Measurements from ENCODE around the gene U2AF1.
"Not testable (repeated sequence)": the region's sequence is repeated elsewhere in the genome, so short reads cannot be mapped to it uniquely, and the experiment has no call there.

The U2AF1 gene, protein sequence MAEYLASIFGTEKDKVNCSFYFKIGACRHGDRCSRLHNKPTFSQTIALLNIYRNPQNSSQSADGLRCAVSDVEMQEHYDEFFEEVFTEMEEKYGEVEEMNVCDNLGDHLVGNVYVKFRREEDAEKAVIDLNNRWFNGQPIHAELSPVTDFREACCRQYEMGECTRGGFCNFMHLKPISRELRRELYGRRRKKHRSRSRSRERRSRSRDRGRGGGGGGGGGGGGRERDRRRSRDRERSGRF

DNA sequence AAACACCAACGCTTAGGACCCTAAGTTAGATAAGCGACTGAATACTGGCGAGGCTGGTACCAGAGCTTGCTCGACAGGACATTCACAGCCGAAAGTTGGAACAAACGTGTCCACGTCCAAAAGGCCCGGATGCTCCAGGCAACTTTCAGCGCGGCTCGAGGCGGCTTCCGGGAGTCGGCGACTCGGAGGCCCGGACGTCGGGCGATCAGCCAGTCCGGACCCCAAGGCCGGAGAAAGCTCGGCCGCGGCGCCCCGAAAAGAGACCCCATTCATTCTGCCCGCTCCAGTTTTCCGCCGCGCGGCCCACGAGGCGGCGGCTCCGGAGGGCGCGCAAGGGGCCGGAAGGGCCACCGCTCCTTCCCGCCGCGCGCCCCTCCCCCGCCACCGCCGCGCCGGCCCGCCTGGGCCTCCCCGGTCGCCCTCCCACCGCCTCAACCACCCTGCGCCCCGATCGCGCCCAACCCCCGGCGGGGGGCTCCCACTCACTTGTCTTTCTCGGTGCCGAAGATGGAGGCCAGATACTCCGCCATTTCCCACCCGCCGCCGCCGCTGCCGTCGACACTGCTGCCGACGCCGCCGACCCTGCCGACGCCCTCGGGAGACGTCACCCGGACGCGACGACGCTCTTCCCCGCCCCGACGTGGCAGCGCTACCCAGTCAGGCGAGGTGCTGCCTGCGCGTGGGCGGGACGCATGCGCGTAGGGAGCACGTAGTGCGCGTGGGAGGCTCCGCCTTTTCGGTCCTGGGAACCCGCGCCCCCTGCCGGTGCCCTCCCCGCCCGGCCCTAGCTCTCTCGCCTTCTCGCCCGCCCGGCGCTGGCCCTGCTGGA lies at the start of gene U2AF1:
Gene U2AF1, minus strand, starts transcription at position 606 of the 829 bp plus-strand sequence. Its CDS starts 76 bp downstream, at position 530.
- H3K9me3 ChIP-seq (ENCODE audit: control insufficient read depth, low read length); H3K36me3 ChIP-seq (ENCODE audit: control insufficient read depth, insufficient read depth, low read length, severe bottlenecking); H3K4me1 ChIP-seq (ENCODE audit: control insufficient read depth, insufficient read depth, low read length); H3K27me3 ChIP-seq (replicated peaks; ENCODE audit: control insufficient read depth, insufficient read depth, low read length); DNase-seq (ENCODE audit: low read depth): not testable (repeated sequence)
- Histone ChIP-seq H3K4me3 (ENCODE audit: low read length) (peak within 1 kb of the TSS; percentile 66), H3K9ac (ENCODE audit: low read length) (peak within 1 kb of the TSS; percentile 69)

- not testable (repeated sequence) for H3K4me3 ChIP-seq (ENCODE audit: low read length); H3K27me3 ChIP-seq (replicated peaks; ENCODE audit: control insufficient read depth, insufficient read depth, low read length); H3K36me3 ChIP-seq (ENCODE audit: control insufficient read depth, insufficient read depth, low read length, severe bottlenecking); H3K9ac ChIP-seq (ENCODE audit: low read length); H3K4me1 ChIP-seq (ENCODE audit: control insufficient read depth, insufficient read depth, low read length); H3K9me3 ChIP-seq (ENCODE audit: control insufficient read depth, low read length); DNase-seq (ENCODE audit: low read depth)
Measured at GRCh38 chr21:43153601-43154000, 46.2 kb upstream of the U2AF1 start.

DNA sequence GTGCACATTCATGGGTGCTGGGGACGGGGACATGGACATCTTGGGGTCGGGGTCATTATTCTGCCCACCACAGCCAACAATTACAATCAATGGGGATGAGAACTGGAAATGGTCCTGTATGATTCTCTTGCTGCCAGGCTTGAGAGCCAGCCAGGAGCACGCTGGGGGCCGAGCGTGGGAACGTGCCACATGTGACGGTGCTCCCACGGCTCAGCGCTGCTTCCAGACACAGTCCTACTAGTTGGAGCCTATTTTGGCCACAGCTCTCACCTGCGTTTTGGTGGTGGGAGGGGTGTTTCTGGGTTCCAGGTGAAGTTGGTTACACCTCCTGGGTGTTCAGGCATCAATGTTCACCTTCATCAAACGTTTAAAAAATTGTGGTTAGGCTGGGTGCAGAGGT lies 42.0 kb upstream of the U2AF1 start:
- H3K27me3 ChIP-seq (replicated peaks; ENCODE audit: control insufficient read depth, insufficient read depth, low read length); H3K36me3 ChIP-seq (ENCODE audit: control insufficient read depth, insufficient read depth, low read length, severe bottlenecking); H3K9ac ChIP-seq (ENCODE audit: low read length); H3K9me3 ChIP-seq (ENCODE audit: control insufficient read depth, low read length); H3K4me3 ChIP-seq (ENCODE audit: low read length); DNase-seq (ENCODE audit: low read depth); H3K4me1 ChIP-seq (ENCODE audit: control insufficient read depth, insufficient read depth, low read length): not testable (repeated sequence)

DNA sequence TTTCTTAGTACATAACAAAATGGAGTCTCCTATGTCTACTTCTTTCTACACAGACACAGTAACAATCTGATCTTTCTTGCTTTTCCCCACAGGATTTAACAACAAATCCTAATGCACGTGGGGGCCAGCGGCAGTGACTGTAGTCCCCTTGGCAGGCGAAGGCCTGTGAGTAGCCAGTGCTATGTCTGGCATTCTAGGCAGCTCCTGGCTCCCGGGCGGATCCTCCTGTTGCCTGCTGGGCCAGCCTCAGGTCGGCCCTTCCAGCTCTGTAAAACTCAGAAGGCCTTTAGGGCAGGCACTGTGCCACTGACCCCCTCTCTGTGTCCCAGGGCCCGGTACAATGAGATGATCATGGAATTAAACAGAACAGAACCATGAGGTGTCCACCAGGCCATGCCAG lies 40.6 kb upstream of the U2AF1 start:
- not testable (repeated sequence) for H3K4me1 ChIP-seq (ENCODE audit: control insufficient read depth, insufficient read depth, low read length); H3K4me3 ChIP-seq (ENCODE audit: low read length)

GRCh38 chr21:43146637-43147036 lies 39.3 kb upstream of the U2AF1 start:
- not testable (repeated sequence) for H3K27me3 ChIP-seq (replicated peaks; ENCODE audit: control insufficient read depth, insufficient read depth, low read length); H3K4me3 ChIP-seq (ENCODE audit: low read length); H3K36me3 ChIP-seq (ENCODE audit: control insufficient read depth, insufficient read depth, low read length, severe bottlenecking); H3K9ac ChIP-seq (ENCODE audit: low read length); H3K9me3 ChIP-seq (ENCODE audit: control insufficient read depth, low read length); H3K4me1 ChIP-seq (ENCODE audit: control insufficient read depth, insufficient read depth, low read length); DNase-seq (ENCODE audit: low read depth)

More for the DNA sequence above, 40.6 kb upstream of the U2AF1 start:
- not testable (repeated sequence) for H3K27me3 ChIP-seq (replicated peaks; ENCODE audit: control insufficient read depth, insufficient read depth, low read length); H3K9ac ChIP-seq (ENCODE audit: low read length); DNase-seq (ENCODE audit: low read depth); H3K9me3 ChIP-seq (ENCODE audit: control insufficient read depth, low read length); H3K36me3 ChIP-seq (ENCODE audit: control insufficient read depth, insufficient read depth, low read length, severe bottlenecking)

DNA sequence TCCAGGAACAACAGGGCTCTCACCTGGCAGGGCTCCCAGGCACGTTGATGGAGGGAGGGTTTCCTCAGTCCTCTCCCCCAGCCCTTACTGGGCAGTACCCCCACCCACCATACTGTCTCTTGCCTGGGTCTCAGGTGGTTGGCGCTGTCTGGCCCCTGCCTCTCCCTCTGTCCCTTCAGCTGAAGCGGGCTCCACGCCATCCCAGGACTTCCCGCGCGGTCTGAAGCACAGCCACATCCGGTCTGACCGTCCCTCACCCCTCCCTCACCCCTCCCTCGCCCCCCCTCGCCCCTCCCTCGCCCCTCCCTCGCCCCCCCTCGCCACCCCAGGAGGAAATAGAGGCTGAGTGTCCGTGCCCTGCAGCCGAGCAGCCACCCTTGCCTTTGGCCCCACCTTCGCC lies 34.0 kb upstream of the U2AF1 start:
- not testable (repeated sequence) for H3K4me3 ChIP-seq (ENCODE audit: low read length); H3K9me3 ChIP-seq (ENCODE audit: control insufficient read depth, low read length); H3K27me3 ChIP-seq (replicated peaks; ENCODE audit: control insufficient read depth, insufficient read depth, low read length); H3K36me3 ChIP-seq (ENCODE audit: control insufficient read depth, insufficient read depth, low read length, severe bottlenecking); DNase-seq (ENCODE audit: low read depth); H3K4me1 ChIP-seq (ENCODE audit: control insufficient read depth, insufficient read depth, low read length); H3K9ac ChIP-seq (ENCODE audit: low read length)

- not testable (repeated sequence) for H3K9ac ChIP-seq (ENCODE audit: low read length); DNase-seq (ENCODE audit: low read depth); H3K4me1 ChIP-seq (ENCODE audit: control insufficient read depth, insufficient read depth, low read length)
Measured at GRCh38 chr21:43138944-43139343, 31.6 kb upstream of the U2AF1 start.

DNA sequence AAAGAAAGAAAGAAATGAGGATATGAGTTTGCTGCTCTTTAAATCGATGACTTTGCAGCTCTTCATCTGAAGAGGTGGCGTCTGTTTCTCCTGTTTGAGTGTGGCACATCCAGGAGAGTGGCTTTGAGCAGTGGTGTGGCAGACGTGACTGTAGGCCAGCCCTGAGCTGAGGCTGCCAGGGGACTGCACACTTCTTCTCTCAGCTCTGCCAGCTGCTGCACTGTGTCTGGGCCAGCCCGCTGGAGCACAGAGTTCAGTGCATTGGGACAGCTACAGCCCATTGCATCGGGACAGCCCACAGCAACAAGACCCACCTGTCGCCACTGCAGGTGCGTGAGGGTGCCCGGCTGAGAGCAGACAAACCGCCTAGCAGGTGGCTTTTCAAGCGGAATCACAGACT lies 27.1 kb upstream of the U2AF1 start:
- not testable (repeated sequence) for H3K27me3 ChIP-seq (replicated peaks; ENCODE audit: control insufficient read depth, insufficient read depth, low read length); DNase-seq (ENCODE audit: low read depth); H3K36me3 ChIP-seq (ENCODE audit: control insufficient read depth, insufficient read depth, low read length, severe bottlenecking)

More at GRCh38 chr21:43138944-43139343, 31.6 kb upstream of the U2AF1 start:
- not testable (repeated sequence) for H3K36me3 ChIP-seq (ENCODE audit: control insufficient read depth, insufficient read depth, low read length, severe bottlenecking); H3K4me3 ChIP-seq (ENCODE audit: low read length); H3K9me3 ChIP-seq (ENCODE audit: control insufficient read depth, low read length); H3K27me3 ChIP-seq (replicated peaks; ENCODE audit: control insufficient read depth, insufficient read depth, low read length)

GRCh38 chr21:43130094-43130493 lies 22.7 kb upstream of the U2AF1 start:
- not testable (repeated sequence) for H3K27me3 ChIP-seq (replicated peaks; ENCODE audit: control insufficient read depth, insufficient read depth, low read length); H3K9ac ChIP-seq (ENCODE audit: low read length); H3K9me3 ChIP-seq (ENCODE audit: control insufficient read depth, low read length); DNase-seq (ENCODE audit: low read depth); H3K4me1 ChIP-seq (ENCODE audit: control insufficient read depth, insufficient read depth, low read length); H3K36me3 ChIP-seq (ENCODE audit: control insufficient read depth, insufficient read depth, low read length, severe bottlenecking); H3K4me3 ChIP-seq (ENCODE audit: low read length)

More for the DNA sequence above, 27.1 kb upstream of the U2AF1 start:
- not testable (repeated sequence) for H3K9me3 ChIP-seq (ENCODE audit: control insufficient read depth, low read length); H3K9ac ChIP-seq (ENCODE audit: low read length); H3K4me3 ChIP-seq (ENCODE audit: low read length); H3K4me1 ChIP-seq (ENCODE audit: control insufficient read depth, insufficient read depth, low read length)

GRCh38 chr21:43115956-43116355 lies 8.6 kb upstream of the U2AF1 start:
- not testable (repeated sequence) for H3K9ac ChIP-seq (ENCODE audit: low read length); H3K9me3 ChIP-seq (ENCODE audit: control insufficient read depth, low read length); H3K27me3 ChIP-seq (replicated peaks; ENCODE audit: control insufficient read depth, insufficient read depth, low read length); H3K4me1 ChIP-seq (ENCODE audit: control insufficient read depth, insufficient read depth, low read length); H3K36me3 ChIP-seq (ENCODE audit: control insufficient read depth, insufficient read depth, low read length, severe bottlenecking); H3K4me3 ChIP-seq (ENCODE audit: low read length); DNase-seq (ENCODE audit: low read depth)

- H3K4me3 ChIP-seq (ENCODE audit: low read length); H3K27me3 ChIP-seq (replicated peaks; ENCODE audit: control insufficient read depth, insufficient read depth, low read length); DNase-seq (ENCODE audit: low read depth); H3K36me3 ChIP-seq (ENCODE audit: control insufficient read depth, insufficient read depth, low read length, severe bottlenecking); H3K9ac ChIP-seq (ENCODE audit: low read length); H3K4me1 ChIP-seq (ENCODE audit: control insufficient read depth, insufficient read depth, low read length); H3K9me3 ChIP-seq (ENCODE audit: control insufficient read depth, low read length): not testable (repeated sequence)
Measured at GRCh38 chr21:43114483-43114882, 7.1 kb upstream of the U2AF1 start.
